AG10803 (cell line): ENCODE data around the gene ABHD14A.

ENCODE experiments used
- DNase-seq: peaks from one replicate; pipeline ENCODE4 v3.0.0; 2010; ENCODE audit warnings: low read depth
- H3K4me3 ChIP-seq: 2 replicates; pipeline ENCODE4 v1.5.1; 2011; ENCODE audit warnings: mild to moderate bottlenecking, low read length, control low read depth
- CTCF ChIP-seq: conservative IDR thresholded peaks from 2 replicates; pipeline ENCODE4 v1.5.1; 2011; ENCODE audit warnings: mild to moderate bottlenecking, low read length, control low read depth, inconsistent platforms

Gene ABHD14A

GRCh38 chr3:51937611-51938450 lies 37.0 kb upstream of the ABHD14A start:
- no peak for DNase-seq
- TF ChIP-seq CTCF = no peak
- no peak overlapping the region for H3K4me3 ChIP-seq

GRCh38 chr3:51938780-51939425 lies 36.0 kb upstream of the ABHD14A start:
- no peak for DNase-seq
- no peak overlapping the region for H3K4me3 ChIP-seq
- TF ChIP-seq CTCF = no peak

GRCh38 chr3:51940648-51941462 lies 34.0 kb upstream of the ABHD14A start:
- peak overlapping the region; percentile 79 for H3K4me3 ChIP-seq
- DNase-seq = peak; percentile 56
- no peak for TF ChIP-seq CTCF

- no peak for TF ChIP-seq CTCF
- DNase-seq = no peak
- peak overlapping the region; percentile 79 for H3K4me3 ChIP-seq
Observed at GRCh38 chr3:51941463-51941797, 33.4 kb upstream of the ABHD14A start.

GRCh38 chr3:51941798-51942602 lies 32.9 kb upstream of the ABHD14A start, which contains the start of the genes PARP3 and RRP9:
Gene PARP3, plus strand, starts transcription at chr3:51942363. Its CDS starts 993 bp downstream, at chr3:51943356.
Gene RRP9, minus strand, starts transcription at chr3:51941904. Its CDS starts 37 bp downstream, at chr3:51941867.
- TF ChIP-seq CTCF = peak; percentile 92
- DNase-seq = peak; percentile 100

GRCh38 chr3:51942603-51943450 lies 32.0 kb upstream of the ABHD14A start:
- H3K4me3 ChIP-seq = peak overlapping the region; percentile 66
- no peak for TF ChIP-seq CTCF
- peak; percentile 69 for DNase-seq

More at GRCh38 chr3:51941798-51942602, 32.9 kb upstream of the ABHD14A start, which contains the start of the genes PARP3 and RRP9:
- H3K4me3 ChIP-seq = peak within 1 kb of the TSS; percentile 79
